Measurements from ENCODE around the gene PEAK1. TPM values are rescaled to one million over a fixed set of nuclear protein-coding genes. Genes with fewer than 3 reads are reported as not detected.

PEAK1 gene
- total RNA-seq, 1 experiment from 2014 or later, result 21.2 TPM

- Histone ChIP-seq H3K18ac (ENCODE audit: insufficient read length, low read depth, low read length) (no peak overlapping the region), H3K56ac (ENCODE audit: insufficient read length, low read depth, low read length) (no peak overlapping the region), H2BK5ac (ENCODE audit: insufficient read length, low read length) (no peak overlapping the region), H4K8ac (replicated peaks; ENCODE audit: insufficient read length, low read depth, low read length) (no peak overlapping the region), H3K4ac (ENCODE audit: low read depth, low read length) (no peak overlapping the region), H3K9ac (ENCODE audit: extremely low read depth, insufficient read length, low read length) (no peak overlapping the region), H3K23ac (ENCODE audit: insufficient read length, low read depth, low read length) (no peak overlapping the region), H4K20me1 (ENCODE audit: control insufficient read depth, insufficient read depth, insufficient read length) (no peaks in the 10 kb centered on the region), H2AK5ac (ENCODE audit: insufficient read length, low read length) (no peak overlapping the region), H4K91ac (ENCODE audit: insufficient read length, low read depth, low read length) (no peak overlapping the region), H3K4me2 (ENCODE audit: insufficient read depth, insufficient read length, low read length) (no peak overlapping the region), H3K79me1 (ENCODE audit: insufficient read depth, low read depth, low read length, poor library complexity, severe bottlenecking) (no peaks in the 10 kb centered on the region), H3K27me3 (ENCODE audit: insufficient read depth, low read length) (no peaks in the 10 kb centered on the region), H3K14ac (ENCODE audit: insufficient read depth, low read length) (no peak overlapping the region), H4K5ac (ENCODE audit: insufficient read length, low read depth, low read length) (no peak overlapping the region), H3K79me2 (ENCODE audit: insufficient read depth, low read length) (no peaks in the 10 kb centered on the region), H2BK120ac (ENCODE audit: low read depth, low read length, poor library complexity, severe bottlenecking) (no peak overlapping the region), H3K4me1 (ENCODE audit: insufficient read depth, low read length) (no peaks in the 10 kb centered on the region), H3T11ph (ENCODE audit: low read length) (no peak overlapping the region), H3K9me3 (ENCODE audit: control insufficient read depth, low read depth, low read length) (no peaks in the 10 kb centered on the region), H2AFZ (ENCODE audit: low read length) (no peak overlapping the region), H3K23me2 (ENCODE audit: insufficient read length, low read depth, low read length, poor library complexity, severe bottlenecking) (no peaks in the 10 kb centered on the region), H2BK20ac (ENCODE audit: low read depth, low read length, poor library complexity, severe bottlenecking) (no peak overlapping the region), H3K27ac (ENCODE audit: insufficient read length, low read depth, low read length) (no peak overlapping the region), H2BK15ac (ENCODE audit: low read depth, low read length) (no peak overlapping the region), H2BK12ac (ENCODE audit: insufficient read length, low read depth, low read length) (no peak overlapping the region)
- WGBS (ENCODE audit: extremely low coverage, insufficient read length, low lambda C conversion rate), result no CpG with 5 or more reads among the region's 2 CpGs
- no peaks in the 10 kb centered on the region for H3K4me1 Mint-ChIP-seq
- H3K27ac Mint-ChIP-seq, result no peak overlapping the region
- no peak overlapping the region for H3K4me3 Mint-ChIP-seq
- no peaks in the 10 kb centered on the region for H3K27me3 Mint-ChIP-seq (ENCODE audit: low read depth)
- H3K36me3 Mint-ChIP-seq (ENCODE audit: insufficient read depth in 1 of 3, low read depth in 3 of 3), result peaks cover 0 to 4% (median 2%) of the 10 kb centered on the region in 3 experiments; a peak in 4 of 7 replicates
- peaks cover 0 to 4% of the 10 kb centered on the region in 2 experiments; a peak in 2 of 5 replicates for H3K9me3 Mint-ChIP-seq
- DNase-seq, result no peak
- TF ChIP-seq CTCF (conservative IDR thresholded peaks at IDR 0.05), result no peak
Observed at GRCh38 chr15:77295446-77295845, 124.5 kb downstream of the PEAK1 start.

Data from H9 (cell line).